ENCODE data around the gene RAB4A.

The RAB4A gene

DNA sequence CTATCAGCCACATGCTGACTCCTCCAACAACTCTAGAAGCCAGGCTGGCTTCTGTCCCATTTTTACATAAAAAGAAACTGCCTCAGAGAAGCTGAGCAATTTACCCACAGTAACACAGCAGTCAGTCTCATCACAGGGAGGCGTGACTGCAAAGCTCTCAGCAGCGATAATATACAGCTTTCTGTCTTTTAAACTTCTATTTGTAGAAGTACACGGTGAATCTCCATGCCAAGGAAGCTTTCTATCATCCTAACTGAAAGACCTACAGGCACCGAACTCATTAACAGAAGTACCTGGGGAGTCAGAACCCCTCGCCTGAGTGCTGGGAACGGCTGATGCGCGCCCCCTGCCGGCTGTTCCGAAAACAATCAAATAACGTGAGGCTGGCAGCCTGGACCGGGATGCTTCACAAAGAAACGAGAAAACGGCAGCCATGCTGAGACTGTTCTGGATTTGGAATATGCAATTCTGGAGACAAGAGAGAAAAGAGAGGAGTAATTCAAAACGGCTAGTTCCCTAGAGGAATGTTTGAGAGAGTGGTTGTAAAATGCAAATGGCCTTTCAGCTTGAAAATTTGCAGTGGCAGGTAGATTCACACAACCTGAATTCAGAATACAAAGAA is 43.5 kb upstream of the RAB4A start:
- H3K27me3 ChIP-seq (replicated peaks; ENCODE audit: insufficient read depth, low read length) = no peaks in the 10 kb centered on the region
- H3K27ac ChIP-seq (ENCODE audit: low read length) = no peak overlapping the region
- no peaks in the 10 kb centered on the region for H3K36me3 ChIP-seq (replicated peaks; ENCODE audit: insufficient read depth, low read length)
- H3K9me2 ChIP-seq (replicated peaks; ENCODE audit: insufficient read depth, low read length) = no peaks in the 10 kb centered on the region
- peak; percentile 77 for DNase-seq
- H3K9ac ChIP-seq (ENCODE audit: low read length) = no peak overlapping the region
- no peaks in the 10 kb centered on the region for H3K4me1 ChIP-seq (ENCODE audit: low read length)
- no peaks in the 10 kb centered on the region for H4K20me1 ChIP-seq (ENCODE audit: insufficient read depth, low read length)
- H3K4me3 ChIP-seq (ENCODE audit: low read length) = no peak overlapping the region
- no peaks in the 10 kb centered on the region for H3K9me3 ChIP-seq (replicated peaks; ENCODE audit: insufficient read depth, low read length)
- no peak overlapping the region for H2AFZ ChIP-seq (ENCODE audit: low read length)
- no peaks in the 10 kb centered on the region for H3F3A ChIP-seq (ENCODE audit: insufficient read depth, low read length)
- no peaks in the 10 kb centered on the region for H3K79me2 ChIP-seq (ENCODE audit: low read length)
- TF ChIP-seq, protein P1, sequence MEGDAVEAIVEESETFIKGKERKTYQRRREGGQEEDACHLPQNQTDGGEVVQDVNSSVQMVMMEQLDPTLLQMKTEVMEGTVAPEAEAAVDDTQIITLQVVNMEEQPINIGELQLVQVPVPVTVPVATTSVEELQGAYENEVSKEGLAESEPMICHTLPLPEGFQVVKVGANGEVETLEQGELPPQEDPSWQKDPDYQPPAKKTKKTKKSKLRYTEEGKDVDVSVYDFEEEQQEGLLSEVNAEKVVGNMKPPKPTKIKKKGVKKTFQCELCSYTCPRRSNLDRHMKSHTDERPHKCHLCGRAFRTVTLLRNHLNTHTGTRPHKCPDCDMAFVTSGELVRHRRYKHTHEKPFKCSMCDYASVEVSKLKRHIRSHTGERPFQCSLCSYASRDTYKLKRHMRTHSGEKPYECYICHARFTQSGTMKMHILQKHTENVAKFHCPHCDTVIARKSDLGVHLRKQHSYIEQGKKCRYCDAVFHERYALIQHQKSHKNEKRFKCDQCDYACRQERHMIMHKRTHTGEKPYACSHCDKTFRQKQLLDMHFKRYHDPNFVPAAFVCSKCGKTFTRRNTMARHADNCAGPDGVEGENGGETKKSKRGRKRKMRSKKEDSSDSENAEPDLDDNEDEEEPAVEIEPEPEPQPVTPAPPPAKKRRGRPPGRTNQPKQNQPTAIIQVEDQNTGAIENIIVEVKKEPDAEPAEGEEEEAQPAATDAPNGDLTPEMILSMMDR (IDR thresholded peaks at IDR 0.05; ENCODE audit: low read length) = peak; percentile 98
- TF ChIP-seq EZH2 (optimal IDR thresholded peaks at IDR 0.05; ENCODE audit: low read depth, low read length) = no peak
- no peak overlapping the region for H3K4me2 ChIP-seq (ENCODE audit: low read depth, low read length)

DNA sequence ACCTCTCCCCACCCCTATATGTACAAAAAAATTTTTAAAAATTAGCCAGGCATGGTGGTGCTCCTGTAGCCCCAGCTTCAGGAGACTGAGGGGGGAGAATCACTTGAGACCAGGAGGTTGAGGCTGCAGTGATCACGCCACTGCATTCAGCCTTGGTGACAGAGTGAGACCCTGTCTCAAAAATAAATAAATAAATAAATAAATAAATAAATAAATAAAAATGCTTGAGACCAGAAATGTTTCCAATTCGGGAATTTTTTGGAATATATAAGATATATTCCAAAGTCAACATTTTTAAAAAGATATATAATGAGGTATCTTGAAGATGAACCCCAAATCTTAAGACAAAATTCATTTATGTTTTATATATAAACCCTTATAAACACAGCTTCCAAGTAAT is 42.4 kb upstream of the RAB4A start:
- H3K4me2 ChIP-seq (ENCODE audit: low read depth, low read length) = no peak overlapping the region
- TF ChIP-seq EZH2 (optimal IDR thresholded peaks at IDR 0.05; ENCODE audit: low read depth, low read length) = no peak
- TF ChIP-seq, protein P1 (IDR thresholded peaks at IDR 0.05; ENCODE audit: low read length) = no peak
- H3F3A ChIP-seq (ENCODE audit: insufficient read depth, low read length) = no peaks in the 10 kb centered on the region
- no peaks in the 10 kb centered on the region for H3K9me2 ChIP-seq (replicated peaks; ENCODE audit: insufficient read depth, low read length)
- no peaks in the 10 kb centered on the region for H3K27me3 ChIP-seq (replicated peaks; ENCODE audit: insufficient read depth, low read length)
- H3K79me2 ChIP-seq (ENCODE audit: low read length) = no peaks in the 10 kb centered on the region
- no peaks in the 10 kb centered on the region for H3K4me1 ChIP-seq (ENCODE audit: low read length)
- H3K4me3 ChIP-seq (ENCODE audit: low read length) = no peak overlapping the region
- H3K9me3 ChIP-seq (replicated peaks; ENCODE audit: insufficient read depth, low read length) = no peaks in the 10 kb centered on the region
- H3K9ac ChIP-seq (ENCODE audit: low read length) = no peak overlapping the region
- no peak overlapping the region for H2AFZ ChIP-seq (ENCODE audit: low read length)
- no peak overlapping the region for H3K27ac ChIP-seq (ENCODE audit: low read length)
- no peak for DNase-seq
- no peaks in the 10 kb centered on the region for H4K20me1 ChIP-seq (ENCODE audit: insufficient read depth, low read length)
- no peaks in the 10 kb centered on the region for H3K36me3 ChIP-seq (replicated peaks; ENCODE audit: insufficient read depth, low read length)

DNA sequence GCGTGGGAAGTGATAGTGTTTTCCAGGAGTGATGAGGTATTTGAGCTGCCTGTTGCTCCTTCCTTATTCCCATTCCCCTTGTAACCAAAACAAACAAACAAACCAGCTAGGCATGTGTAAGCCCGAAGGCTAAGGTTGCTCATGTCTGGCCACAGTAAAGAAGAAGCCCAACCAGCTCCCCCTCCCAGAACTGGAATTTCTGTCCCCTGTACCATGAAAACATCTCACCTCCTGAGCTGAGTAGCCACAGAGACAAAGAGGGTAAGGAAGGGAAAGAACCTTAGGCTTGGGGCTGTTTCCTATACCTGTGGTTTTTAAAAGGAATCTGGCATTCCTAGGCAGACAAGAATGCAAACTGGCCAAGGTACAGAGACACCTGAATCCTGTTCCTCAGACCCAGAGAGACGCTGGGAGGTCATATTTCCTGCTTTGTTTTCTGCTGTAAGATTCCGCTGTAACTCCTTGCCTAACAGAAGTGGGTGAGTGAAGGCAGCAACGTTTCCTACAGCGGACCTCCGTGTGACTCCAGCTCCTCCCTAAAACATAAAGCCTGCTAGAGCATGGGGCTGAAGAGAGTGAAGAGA is 41.7 kb upstream of the RAB4A start:
- TF ChIP-seq EZH2 (optimal IDR thresholded peaks at IDR 0.05; ENCODE audit: low read depth, low read length) (no peak), EZH2phosphoT487 (IDR thresholded peaks at IDR 0.05; ENCODE audit: low read length) (no peak)
- TF ChIP-seq, protein P1 (IDR thresholded peaks at IDR 0.05; ENCODE audit: low read length) = no peak
- Histone ChIP-seq H3K27me3 (replicated peaks; ENCODE audit: insufficient read depth, low read length) (no peaks in the 10 kb centered on the region), H3K4me1 (ENCODE audit: low read length) (no peaks in the 10 kb centered on the region), H4K20me1 (ENCODE audit: insufficient read depth, low read length) (no peaks in the 10 kb centered on the region), H2AFZ (ENCODE audit: low read length) (no peak overlapping the region), H3K27ac (ENCODE audit: low read length) (no peak overlapping the region), H3K79me2 (ENCODE audit: low read length) (no peaks in the 10 kb centered on the region), H3F3A (ENCODE audit: insufficient read depth, low read length) (no peaks in the 10 kb centered on the region), H3K36me3 (replicated peaks; ENCODE audit: insufficient read depth, low read length) (no peaks in the 10 kb centered on the region), H3K9me3 (replicated peaks; ENCODE audit: insufficient read depth, low read length) (no peaks in the 10 kb centered on the region), H3K9ac (ENCODE audit: low read length) (no peak overlapping the region), H3K9me2 (replicated peaks; ENCODE audit: insufficient read depth, low read length) (no peaks in the 10 kb centered on the region), H3K4me3 (ENCODE audit: low read length) (no peak overlapping the region), H3K4me2 (ENCODE audit: low read depth, low read length) (no peak overlapping the region)
- no peak for DNase-seq

All from MM.1S (cell line).